Measurements from ENCODE around the gene SLC22A2. TPM values are rescaled to one million over a fixed set of nuclear protein-coding genes. Genes with fewer than 3 reads are reported as not detected.
A peak's percentile ranks its signal among the peaks of the same experiment; 100 is the strongest.

SLC22A2 gene
- total and polyA plus RNA-seq, 2 experiments from 2014 or later, result 0.94 to 1.1 TPM

DNA sequence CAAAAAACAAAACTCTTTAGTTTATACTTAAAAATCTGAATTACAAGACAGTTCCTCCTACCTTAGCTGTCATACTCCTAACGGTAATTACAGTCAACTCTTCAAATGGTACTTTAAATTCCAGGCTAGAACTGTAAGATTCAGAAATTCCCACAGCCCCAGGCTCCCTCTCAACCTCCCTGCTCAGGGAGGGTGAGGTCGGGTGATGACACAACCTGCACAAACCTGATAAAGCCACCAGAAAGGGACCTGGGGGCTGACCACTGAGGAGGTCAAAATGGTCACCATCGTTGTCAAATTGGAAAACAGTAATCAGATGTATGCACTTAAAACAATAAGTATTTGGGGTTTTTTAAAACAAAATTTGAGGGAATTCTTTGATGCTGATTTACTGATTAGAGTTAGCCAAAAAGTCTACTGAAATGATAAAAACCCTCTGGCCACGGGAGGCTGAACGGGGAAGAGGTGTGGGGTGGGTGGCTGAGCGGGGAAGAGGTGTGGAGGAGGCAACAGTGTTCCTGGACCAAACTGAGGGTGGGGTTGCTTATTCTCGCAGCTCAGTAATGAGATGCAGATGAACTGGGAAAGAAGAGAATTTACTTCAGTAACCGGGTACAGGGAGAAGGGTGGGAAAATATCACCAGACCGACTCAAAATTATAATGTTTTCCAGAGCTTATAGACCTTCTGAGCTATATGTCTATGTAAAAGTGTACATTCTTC, 84.7 kb downstream of the SLC22A2 start:
- Histone ChIP-seq H3K36me3 (ENCODE audit: insufficient read depth) (no peaks in the 10 kb centered on the region), H3F3A (replicated peaks; ENCODE audit: low read depth) (no peaks in the 10 kb centered on the region), H3K4me1 (ENCODE audit: insufficient read depth) (peaks cover 7% of the 10 kb centered on the region), H3K4me3 (no peak overlapping the region), H4K20me1 (replicated peaks; ENCODE audit: insufficient read depth) (no peaks in the 10 kb centered on the region), H3K27ac (ENCODE audit: low read depth) (no peak overlapping the region), H3K4me2 (no peak overlapping the region), H3K9me2 (ENCODE audit: insufficient read depth) (peaks cover 3% of the 10 kb centered on the region), H3K79me2 (replicated peaks; ENCODE audit: insufficient read depth) (no peaks in the 10 kb centered on the region), H2AFZ (peak overlapping the region; percentile 61), H3K27me3 (ENCODE audit: insufficient read depth) (no peaks in the 10 kb centered on the region)
- H3K9me3 Mint-ChIP-seq, result no peaks in the 10 kb centered on the region
- H3K27me3 Mint-ChIP-seq (ENCODE audit: insufficient read depth, low read depth, poor library complexity), result no peaks in the 10 kb centered on the region
- no peak for TF ChIP-seq ZNF114 (CRISPR knock-in tag; IDR thresholded peaks at IDR 0.05)
- TF ChIP-seq JUNB (IDR thresholded peaks at IDR 0.05; ENCODE audit: unreplicated experiment), result no peak
- TF ChIP-seq, protein P1, sequence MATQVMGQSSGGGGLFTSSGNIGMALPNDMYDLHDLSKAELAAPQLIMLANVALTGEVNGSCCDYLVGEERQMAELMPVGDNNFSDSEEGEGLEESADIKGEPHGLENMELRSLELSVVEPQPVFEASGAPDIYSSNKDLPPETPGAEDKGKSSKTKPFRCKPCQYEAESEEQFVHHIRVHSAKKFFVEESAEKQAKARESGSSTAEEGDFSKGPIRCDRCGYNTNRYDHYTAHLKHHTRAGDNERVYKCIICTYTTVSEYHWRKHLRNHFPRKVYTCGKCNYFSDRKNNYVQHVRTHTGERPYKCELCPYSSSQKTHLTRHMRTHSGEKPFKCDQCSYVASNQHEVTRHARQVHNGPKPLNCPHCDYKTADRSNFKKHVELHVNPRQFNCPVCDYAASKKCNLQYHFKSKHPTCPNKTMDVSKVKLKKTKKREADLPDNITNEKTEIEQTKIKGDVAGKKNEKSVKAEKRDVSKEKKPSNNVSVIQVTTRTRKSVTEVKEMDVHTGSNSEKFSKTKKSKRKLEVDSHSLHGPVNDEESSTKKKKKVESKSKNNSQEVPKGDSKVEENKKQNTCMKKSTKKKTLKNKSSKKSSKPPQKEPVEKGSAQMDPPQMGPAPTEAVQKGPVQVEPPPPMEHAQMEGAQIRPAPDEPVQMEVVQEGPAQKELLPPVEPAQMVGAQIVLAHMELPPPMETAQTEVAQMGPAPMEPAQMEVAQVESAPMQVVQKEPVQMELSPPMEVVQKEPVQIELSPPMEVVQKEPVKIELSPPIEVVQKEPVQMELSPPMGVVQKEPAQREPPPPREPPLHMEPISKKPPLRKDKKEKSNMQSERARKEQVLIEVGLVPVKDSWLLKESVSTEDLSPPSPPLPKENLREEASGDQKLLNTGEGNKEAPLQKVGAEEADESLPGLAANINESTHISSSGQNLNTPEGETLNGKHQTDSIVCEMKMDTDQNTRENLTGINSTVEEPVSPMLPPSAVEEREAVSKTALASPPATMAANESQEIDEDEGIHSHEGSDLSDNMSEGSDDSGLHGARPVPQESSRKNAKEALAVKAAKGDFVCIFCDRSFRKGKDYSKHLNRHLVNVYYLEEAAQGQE (IDR thresholded peaks at IDR 0.05; ENCODE audit: unreplicated experiment), result no peak
- no peak for TF ChIP-seq NANOG (IDR thresholded peaks at IDR 0.05; ENCODE audit: borderline replicate concordance)
- no peak for TF ChIP-seq EZH2 (IDR thresholded peaks at IDR 0.05; ENCODE audit: low read depth, unreplicated experiment)
- TF ChIP-seq, protein P2, sequence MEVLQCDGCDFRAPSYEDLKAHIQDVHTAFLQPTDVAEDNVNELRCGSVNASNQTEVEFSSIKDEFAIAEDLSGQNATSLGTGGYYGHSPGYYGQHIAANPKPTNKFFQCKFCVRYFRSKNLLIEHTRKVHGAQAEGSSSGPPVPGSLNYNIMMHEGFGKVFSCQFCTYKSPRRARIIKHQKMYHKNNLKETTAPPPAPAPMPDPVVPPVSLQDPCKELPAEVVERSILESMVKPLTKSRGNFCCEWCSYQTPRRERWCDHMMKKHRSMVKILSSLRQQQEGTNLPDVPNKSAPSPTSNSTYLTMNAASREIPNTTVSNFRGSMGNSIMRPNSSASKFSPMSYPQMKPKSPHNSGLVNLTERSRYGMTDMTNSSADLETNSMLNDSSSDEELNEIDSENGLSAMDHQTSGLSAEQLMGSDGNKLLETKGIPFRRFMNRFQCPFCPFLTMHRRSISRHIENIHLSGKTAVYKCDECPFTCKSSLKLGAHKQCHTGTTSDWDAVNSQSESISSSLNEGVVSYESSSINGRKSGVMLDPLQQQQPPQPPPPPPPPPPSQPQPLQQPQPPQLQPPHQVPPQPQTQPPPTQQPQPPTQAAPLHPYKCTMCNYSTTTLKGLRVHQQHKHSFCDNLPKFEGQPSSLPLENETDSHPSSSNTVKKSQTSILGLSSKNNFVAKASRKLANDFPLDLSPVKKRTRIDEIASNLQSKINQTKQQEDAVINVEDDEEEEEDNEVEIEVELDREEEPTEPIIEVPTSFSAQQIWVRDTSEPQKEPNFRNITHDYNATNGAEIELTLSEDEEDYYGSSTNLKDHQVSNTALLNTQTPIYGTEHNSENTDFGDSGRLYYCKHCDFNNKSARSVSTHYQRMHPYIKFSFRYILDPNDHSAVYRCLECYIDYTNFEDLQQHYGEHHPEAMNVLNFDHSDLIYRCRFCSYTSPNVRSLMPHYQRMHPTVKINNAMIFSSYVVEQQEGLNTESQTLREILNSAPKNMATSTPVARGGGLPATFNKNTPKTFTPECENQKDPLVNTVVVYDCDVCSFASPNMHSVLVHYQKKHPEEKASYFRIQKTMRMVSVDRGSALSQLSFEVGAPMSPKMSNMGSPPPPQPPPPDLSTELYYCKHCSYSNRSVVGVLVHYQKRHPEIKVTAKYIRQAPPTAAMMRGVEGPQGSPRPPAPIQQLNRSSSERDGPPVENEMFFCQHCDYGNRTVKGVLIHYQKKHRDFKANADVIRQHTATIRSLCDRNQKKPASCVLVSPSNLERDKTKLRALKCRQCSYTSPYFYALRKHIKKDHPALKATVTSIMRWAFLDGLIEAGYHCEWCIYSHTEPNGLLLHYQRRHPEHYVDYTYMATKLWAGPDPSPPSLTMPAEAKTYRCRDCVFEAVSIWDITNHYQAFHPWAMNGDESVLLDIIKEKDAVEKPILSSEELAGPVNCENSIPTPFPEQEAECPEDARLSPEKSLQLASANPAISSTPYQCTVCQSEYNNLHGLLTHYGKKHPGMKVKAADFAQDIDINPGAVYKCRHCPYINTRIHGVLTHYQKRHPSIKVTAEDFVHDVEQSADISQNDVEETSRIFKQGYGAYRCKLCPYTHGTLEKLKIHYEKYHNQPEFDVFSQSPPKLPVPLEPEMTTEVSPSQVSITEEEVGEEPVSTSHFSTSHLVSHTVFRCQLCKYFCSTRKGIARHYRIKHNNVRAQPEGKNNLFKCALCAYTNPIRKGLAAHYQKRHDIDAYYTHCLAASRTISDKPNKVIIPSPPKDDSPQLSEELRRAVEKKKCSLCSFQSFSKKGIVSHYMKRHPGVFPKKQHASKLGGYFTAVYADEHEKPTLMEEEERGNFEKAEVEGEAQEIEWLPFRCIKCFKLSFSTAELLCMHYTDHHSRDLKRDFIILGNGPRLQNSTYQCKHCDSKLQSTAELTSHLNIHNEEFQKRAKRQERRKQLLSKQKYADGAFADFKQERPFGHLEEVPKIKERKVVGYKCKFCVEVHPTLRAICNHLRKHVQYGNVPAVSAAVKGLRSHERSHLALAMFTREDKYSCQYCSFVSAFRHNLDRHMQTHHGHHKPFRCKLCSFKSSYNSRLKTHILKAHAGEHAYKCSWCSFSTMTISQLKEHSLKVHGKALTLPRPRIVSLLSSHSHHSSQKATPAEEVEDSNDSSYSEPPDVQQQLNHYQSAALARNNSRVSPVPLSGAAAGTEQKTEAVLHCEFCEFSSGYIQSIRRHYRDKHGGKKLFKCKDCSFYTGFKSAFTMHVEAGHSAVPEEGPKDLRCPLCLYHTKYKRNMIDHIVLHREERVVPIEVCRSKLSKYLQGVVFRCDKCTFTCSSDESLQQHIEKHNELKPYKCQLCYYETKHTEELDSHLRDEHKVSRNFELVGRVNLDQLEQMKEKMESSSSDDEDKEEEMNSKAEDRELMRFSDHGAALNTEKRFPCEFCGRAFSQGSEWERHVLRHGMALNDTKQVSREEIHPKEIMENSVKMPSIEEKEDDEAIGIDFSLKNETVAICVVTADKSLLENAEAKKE (CRISPR knock-in tag; IDR thresholded peaks at IDR 0.05), result no peak
- ATAC-seq (no peak), DNase-seq (ENCODE audit: low spot score) (no peak)
- H3K4me3 Mint-ChIP-seq, result no peak overlapping the region
- H3K27ac Mint-ChIP-seq, result no peak overlapping the region
- H3K4me1 Mint-ChIP-seq, result peaks cover 7% of the 10 kb centered on the region; the same call in 2 of the 3 replicates
- no peaks in the 10 kb centered on the region for H3K36me3 Mint-ChIP-seq (ENCODE audit: low read depth)

Data from GM23338 (cell line).